H1 (cell line): ENCODE measurements around the gene ZBTB7B. TPM values are rescaled to one million over a fixed set of nuclear protein-coding genes. Genes with fewer than 3 reads are reported as not detected.

Experiments used
- MAX ChIP-seq: IDR thresholded peaks from 2 replicates; pipeline ENCODE4 v1.6.1; 2012; ENCODE audit warnings: inconsistent platforms
- polyA plus RNA-seq, 7 experiments: library from polyadenylated mRNA; depleted of rRNA in 3 of 7; stranded (reverse) in 5 of 7; unstranded in 2 of 7; fragments of >200 nt in 5 of 7; fragments of 200-250 nt in 2 of 7; gene quantifications; 1 replicate in 5 of 7; 2 replicates in 1 of 7; 4 replicates in 1 of 7; pipeline versions ENCODE4 v1.2.1 to v1.2.3, GENCODE V29; 2011 to 2013; ENCODE audit warnings: missing spikeins in 2 of 7, mixed read lengths in 2 of 7
- total RNA-seq: library from RNA; stranded (reverse); fragmentation: NEBNext Ultra II Directional; extraction: Animal tissue kit (Norgen Biotek cat#: 25700); gene quantifications from 2 replicates; pipeline ENCODE4 v1.2.1, GENCODE V29; 2021

Gene ZBTB7B
- total and polyA plus RNA-seq, 2 of the 8 experiments (the other 6 are each of a cell fraction or from before 2014, with no cell fraction given) = 24.5 to 36.9 TPM

GRCh38 chr1:155023627-155024026, 21.0 kb downstream of the ZBTB7B start (continued):
- no peak for TF ChIP-seq MAX
